HG03025 (cell line): ENCODE data around the gene ZNF311.
"Not testable (repeated sequence)": the region's sequence is repeated elsewhere in the genome, so short reads cannot be mapped to it uniquely, and the experiment has no call there.

Source experiments
- ATAC-seq: cut with Tn5 transposase; IDR thresholded peaks from one replicate; pipeline ENCODE4 v1.9.1; 2021; ENCODE audit warnings: mild to moderate bottlenecking, moderate library complexity; ENCODE audit not compliant: unreplicated experiment, low FRiP score

ZNF311 gene

GRCh38 chr6:28983838-28984237, 21.3 kb downstream of the ZNF311 start:
- ATAC-seq, result no peak

- ATAC-seq, result peak; percentile 30
Measured at GRCh38 chr6:28982476-28983266, 22.4 kb downstream of the ZNF311 start.

GRCh38 chr6:28981833-28982475, 23.2 kb downstream of the ZNF311 start:
- ATAC-seq, result peak; percentile 52

- ATAC-seq, result no peak
Measured at GRCh38 chr6:28981431-28981832, 23.7 kb downstream of the ZNF311 start.

GRCh38 chr6:28980852-28981430, 24.2 kb downstream of the ZNF311 start:
- no peak for ATAC-seq

- no peak for ATAC-seq
Measured at GRCh38 chr6:28980137-28980851, 24.8 kb downstream of the ZNF311 start.

- no peak for ATAC-seq
Measured at GRCh38 chr6:28979679-28980078, 25.4 kb downstream of the ZNF311 start.

- ATAC-seq, result no peak
Measured at GRCh38 chr6:28978959-28979561, 26.1 kb downstream of the ZNF311 start.

- no peak for ATAC-seq
Measured at GRCh38 chr6:28978133-28978491, 27.0 kb downstream of the ZNF311 start.

GRCh38 chr6:28977341-28978132, 27.6 kb downstream of the ZNF311 start:
- no peak for ATAC-seq

GRCh38 chr6:28976677-28977076, 28.4 kb downstream of the ZNF311 start:
- no peak for ATAC-seq

GRCh38 chr6:28974505-28974904, 30.6 kb downstream of the ZNF311 start:
- no peak for ATAC-seq

- ATAC-seq, result not testable (repeated sequence)
Measured at GRCh38 chr6:28970056-28970455, 35.1 kb downstream of the ZNF311 start.

- no peak for ATAC-seq
Measured at GRCh38 chr6:28969129-28969528, 36.0 kb downstream of the ZNF311 start.

GRCh38 chr6:28968476-28968875, 36.6 kb downstream of the ZNF311 start:
- ATAC-seq, result no peak

- no peak for ATAC-seq
Measured at GRCh38 chr6:28965706-28966105, 39.4 kb downstream of the ZNF311 start.

GRCh38 chr6:28960846-28961500, 44.1 kb downstream of the ZNF311 start:
- no peak for ATAC-seq

GRCh38 chr6:28958561-28959243, 46.4 kb downstream of the ZNF311 start:
- not testable (repeated sequence) for ATAC-seq

- ATAC-seq, result not testable (repeated sequence)
Measured at GRCh38 chr6:28957795-28958314, 47.3 kb downstream of the ZNF311 start.
